NCI-H187 treated with DMSO at 0.1 percent for 48 hours (cell line): ENCODE results near the gene DCST2.

Experiments used
- DNase-seq: peaks from one replicate; lab custom pipeline; 2025; lab: John Stamatoyannopoulos, UW

The DCST2 gene

GRCh38 chr1:154975409-154976059, 58.0 kb downstream of the DCST2 start:
- DNase-seq = no peak

DNA sequence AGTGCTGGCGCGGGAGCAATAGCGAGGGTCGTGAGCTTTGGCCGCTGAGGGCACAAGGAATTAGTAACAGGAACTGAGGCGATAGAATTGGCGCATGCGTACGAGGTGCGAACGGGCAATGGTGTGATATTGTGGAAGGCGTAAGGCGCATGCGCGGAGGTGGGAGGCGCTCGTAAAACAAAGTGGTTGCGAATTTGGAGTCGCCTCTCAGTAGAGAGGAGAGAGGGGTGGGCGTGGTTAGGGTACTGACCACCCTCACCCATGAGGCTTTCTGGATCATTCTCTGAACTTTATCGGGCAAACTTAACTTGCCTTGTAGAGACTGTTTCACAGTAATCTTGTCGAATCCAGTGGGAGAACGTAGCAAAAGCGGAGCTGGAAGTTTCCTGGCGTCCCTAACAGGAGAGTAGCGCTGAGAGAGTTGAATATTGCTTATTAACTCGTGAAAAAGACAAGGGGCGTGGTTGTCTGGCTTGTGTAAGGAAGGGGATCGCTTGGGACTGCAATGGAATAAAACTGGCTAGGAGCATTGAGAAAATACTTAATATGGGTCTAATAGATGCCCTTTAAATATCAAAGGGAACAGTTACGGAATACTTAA, 58.7 kb downstream of the DCST2 start:
- DNase-seq = peak; percentile 98

DNA sequence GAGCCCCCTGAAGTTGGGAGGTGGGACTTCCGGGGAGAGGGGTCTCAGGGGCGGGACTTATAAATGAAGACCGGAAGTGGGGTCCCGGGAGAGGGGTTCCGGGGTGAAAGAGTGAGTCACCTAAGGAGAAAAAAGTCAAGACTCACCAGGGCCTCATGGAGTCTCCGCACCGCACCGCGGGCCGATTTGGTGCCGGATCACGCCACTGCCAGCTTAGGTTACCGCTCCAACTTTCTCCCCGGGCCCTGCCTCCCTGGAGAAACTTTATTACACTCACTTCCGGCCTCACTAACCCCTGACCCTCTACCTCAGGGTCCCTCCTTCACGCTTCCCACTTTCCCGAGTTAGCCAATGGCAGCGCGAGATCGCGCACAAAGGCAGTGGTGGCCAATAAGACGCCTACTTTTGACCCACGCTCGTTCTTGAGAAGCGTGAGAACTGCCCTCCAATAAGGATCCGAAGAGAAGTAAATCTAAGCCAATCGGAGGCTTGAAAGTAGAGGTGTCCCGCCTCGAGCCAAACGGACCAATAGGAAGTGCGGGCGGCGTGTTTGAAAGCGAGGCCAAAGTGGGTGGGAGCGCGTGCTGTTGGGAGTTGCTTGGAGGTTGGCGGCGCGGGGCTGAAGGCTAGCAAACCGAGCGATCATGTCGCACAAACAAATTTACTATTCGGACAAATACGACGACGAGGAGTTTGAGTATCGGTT, 59.3 kb downstream of the DCST2 start, which contains the start of gene CKS1B:
TSS of gene CKS1B (plus strand) at position 580 of the 706 bp plus-strand sequence. CDS start at position 645, 65 bp downstream.
- peak; percentile 100 for DNase-seq

- DNase-seq = peak; percentile 93
Observed at GRCh38 chr1:154973344-154974101, 60.1 kb downstream of the DCST2 start.

DNA sequence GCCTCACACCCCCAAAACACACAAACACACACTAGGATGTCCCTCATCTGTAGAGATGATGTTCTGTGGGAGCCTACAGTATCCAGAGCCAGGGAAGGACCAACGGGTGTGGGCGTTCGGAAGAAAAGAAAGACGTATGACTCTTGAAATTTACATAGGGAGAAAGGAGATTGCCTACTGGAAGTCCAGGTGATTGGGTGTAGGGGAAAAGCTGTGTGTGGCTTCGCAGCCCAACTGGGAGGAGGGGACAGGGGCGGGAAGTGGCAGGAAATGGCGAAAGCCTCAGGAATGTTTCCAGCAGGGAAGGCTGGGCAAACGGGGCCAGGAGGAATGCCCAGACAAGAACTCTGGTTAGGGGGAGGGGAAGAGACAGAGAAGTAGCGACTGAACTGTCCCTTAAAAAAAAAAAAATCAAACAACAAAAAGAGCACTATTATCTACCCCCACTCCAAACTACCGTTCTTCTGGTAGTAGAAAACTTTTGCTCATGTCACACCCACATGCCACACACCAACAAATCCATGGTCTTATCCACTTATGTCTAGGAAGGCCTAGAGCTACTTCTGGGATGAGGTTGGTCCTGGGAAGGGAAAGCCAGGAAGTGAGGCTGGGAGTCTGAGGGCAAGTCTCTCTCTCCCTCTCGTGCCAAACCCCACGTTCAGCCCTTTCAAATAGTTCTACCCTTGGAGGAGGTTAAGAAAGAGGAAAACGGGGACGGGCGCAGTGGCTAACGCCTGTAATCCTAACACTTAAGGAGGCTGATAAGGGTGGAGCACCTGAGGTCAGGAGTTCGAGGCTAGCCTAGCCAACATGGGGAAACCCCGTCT, 60.9 kb downstream of the DCST2 start:
- no peak for DNase-seq

DNA sequence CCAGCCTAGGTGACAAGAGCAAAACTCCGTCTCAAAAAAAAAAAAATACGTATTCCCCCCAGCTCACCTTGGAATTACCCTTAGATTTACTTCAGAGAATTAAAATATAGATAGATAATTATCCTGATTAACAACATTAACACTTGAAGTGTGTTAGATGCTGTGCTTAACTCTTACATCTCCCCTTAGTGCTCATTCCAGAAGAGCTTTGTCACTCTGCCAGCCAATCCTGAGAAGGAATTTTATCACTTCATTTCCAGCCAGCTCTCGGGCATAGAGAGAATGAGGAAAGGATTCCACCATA, 61.4 kb downstream of the DCST2 start:
- DNase-seq = no peak

- no peak for DNase-seq
Observed at GRCh38 chr1:154971341-154971998, 62.1 kb downstream of the DCST2 start.

- DNase-seq = no peak
Observed at GRCh38 chr1:154970631-154971340, 62.8 kb downstream of the DCST2 start, which contains the start of gene SHC1. TSS of gene SHC1 (minus strand) at chr1:154970747. CDS start at chr1:154970526, 221 bp downstream.

DNA sequence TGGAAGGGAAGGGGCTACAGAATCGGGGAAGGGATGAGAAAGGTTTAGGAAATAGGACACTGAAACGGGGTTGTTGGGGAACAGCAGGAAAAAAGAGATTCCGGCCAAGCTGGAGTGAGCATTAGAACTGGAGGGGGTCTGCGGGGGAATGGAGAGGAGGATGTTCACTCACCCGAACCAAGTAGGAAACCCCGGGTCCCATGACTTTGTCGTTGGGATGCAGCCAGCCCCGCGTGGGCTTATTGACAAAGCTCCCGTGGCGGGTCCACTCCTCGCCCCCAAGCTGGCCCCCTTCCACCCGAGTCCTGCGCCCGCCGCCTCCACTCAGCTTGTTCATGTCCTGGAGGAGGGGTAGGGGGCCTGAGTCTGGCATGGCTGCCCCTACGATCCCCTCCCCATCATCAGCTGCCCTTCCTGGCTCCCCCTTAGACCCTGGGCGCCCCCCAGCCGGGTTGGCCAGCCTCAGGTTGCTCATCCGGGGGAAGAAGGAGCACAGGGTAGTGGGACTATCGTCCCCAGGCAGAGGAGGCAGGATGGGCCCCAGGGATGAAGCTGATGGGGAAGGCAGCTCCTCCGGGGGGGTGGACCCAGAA, 63.6 kb downstream of the DCST2 start:
- DNase-seq = no peak

DNA sequence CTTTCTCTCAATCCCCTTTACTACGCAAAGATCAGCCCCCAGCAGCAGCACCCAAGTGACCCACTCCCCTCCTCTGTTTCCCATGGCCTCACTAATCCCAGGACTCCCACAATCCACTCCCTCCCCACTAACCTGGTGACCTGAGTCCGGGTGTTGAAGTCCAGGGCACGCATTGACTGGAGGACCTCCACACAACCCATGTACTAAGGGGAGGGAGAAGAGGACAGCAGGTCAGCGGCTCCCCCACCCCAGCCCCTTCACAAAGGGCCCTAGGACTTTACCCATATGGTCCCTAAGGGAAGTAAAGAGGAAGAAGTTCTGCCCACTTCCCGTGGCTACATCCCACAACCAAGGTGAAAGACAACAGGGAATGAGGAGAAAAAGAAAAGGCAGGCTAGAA, 64.3 kb downstream of the DCST2 start:
- DNase-seq = no peak

DNA sequence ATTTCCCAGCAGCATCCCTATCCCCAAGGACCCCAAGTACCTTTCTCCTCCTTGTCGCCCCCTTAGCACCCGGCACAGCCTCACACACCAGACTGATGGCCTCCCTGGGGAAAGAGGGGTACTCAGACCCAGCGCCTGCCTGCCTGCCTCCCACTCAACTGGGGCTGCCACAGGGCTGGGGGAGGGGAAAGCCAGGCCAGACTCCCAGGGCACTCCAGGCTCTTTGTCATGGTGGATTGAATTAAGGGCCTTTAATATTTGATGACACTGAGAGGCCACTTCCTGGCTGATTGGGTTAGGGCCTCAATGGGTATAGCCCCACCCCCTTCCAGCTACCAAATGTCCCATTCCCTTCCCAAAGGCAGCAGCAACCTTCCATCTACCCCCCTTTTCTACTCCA, 64.8 kb downstream of the DCST2 start:
- DNase-seq = no peak
